Psoas muscle (tissue), 8 donors: ENCODE data around the gene LBR. TPM values are rescaled to one million over a fixed set of nuclear protein-coding genes. Genes with fewer than 3 reads are reported as not detected.

Experiments
- ATAC-seq, 4 donors: fragments of 200-7000 bp; cut with Tn5 transposase; one replicate each; pipeline ENCODE4 v1.9.1; 2020; ENCODE audit warnings: moderate library complexity in 3 of 4, mild to moderate bottlenecking in 2 of 4
- DNase-seq, 2 donors: peaks; one replicate each; pipeline ENCODE4 v3.0.0-alpha.2; 2020
- H3K27ac ChIP-seq: fragments of 200-600 bp; one replicate; pipeline ENCODE4 v1.8.0; 2022
- H3K27me3 ChIP-seq, 3 donors: fragments of 200-600 bp in 1 of 3; one replicate each; pipeline versions ENCODE4 v1.6.1 to v1.8.0; 2013 to 2022; ENCODE audit warnings: low read length in 2 of 3, mild to moderate bottlenecking in 2 of 3, moderate library complexity in 1 of 3; ENCODE audit not compliant: insufficient read depth in 3 of 3
- H3K36me3 ChIP-seq, 2 donors: fragments of 200-600 bp in 1 of 2; one replicate each; pipeline versions ENCODE4 v1.6.1 to v1.8.0; 2013 to 2022; ENCODE audit warnings: low read depth in 1 of 2, mild to moderate bottlenecking in 1 of 2, moderate library complexity in 1 of 2; ENCODE audit not compliant: insufficient read depth in 1 of 2
- H3K4me1 ChIP-seq: fragments of 200-600 bp; one replicate; pipeline ENCODE4 v1.8.0; 2022
- H3K4me3 ChIP-seq: fragments of 200-600 bp; one replicate; pipeline ENCODE4 v1.8.0; 2022; ENCODE audit warnings: mild to moderate bottlenecking
- H3K9me3 ChIP-seq: fragments of 200-600 bp; one replicate; pipeline ENCODE4 v1.8.0; 2022
- CTCF ChIP-seq: fragments of 200-600 bp; IDR thresholded peaks from one replicate; pipeline ENCODE4 v1.8.0; 2022; ENCODE audit warnings: antibody characterized with exemption
- WGBS, 3 donors: extraction: QIAGEN DNeasy Blood & Tissue Kit; methylation state at CpG; one replicate each; pipeline versions ENCODE4 v1.1.6 to v1.1.7; 2013; 5-methylcytosine and 5-hydroxymethylcytosine counted together
- intact Hi-C, 2 donors: fragments of 100-400 bp; cut with DNase I; formaldehyde crosslinking; loops; one replicate each; pipeline versions ENCODE4 v1.11.0 to v1.14.2; 2022
- polyA plus RNA-seq, 3 donors: library from polyadenylated mRNA; stranded (reverse); fragments of 200-250 nt; gene quantifications; one replicate each; pipeline ENCODE4 v1.2.3, GENCODE V29; 2013
- total RNA-seq, 4 donors: library from RNA; stranded (reverse); fragmentation: NEBNext Ultra II Directional in 2 of 4; extraction: Animal tissue kit (Norgen Biotek cat#: 25700) in 2 of 4; gene quantifications; one replicate each; pipeline versions ENCODE4 v1.2.1 to v1.2.4, GENCODE V29; 2021 to 2023
- donor health status: healthy with polysubstance abuse.
- donor health status: DM: no; HTN: no; CAD: no; lungs with moderate emphysema.
- donor health status: Bipolar disorder and iron deficiency.
- donor health status: healthy.
- donor health status: DM: yes; HTN: yes; CAD: no.
- donor health status: DM: no; HTN: no; CAD: no.
- donor health status: DM: no; HTN: no; CAD: no.
- donor health status: DM: yes; HTN: yes; CAD: no.

LBR gene
- total and polyA plus RNA-seq, 7 donors: 6.8 to 22.8 (median 14.6) TPM

GRCh38 chr1:225360119-225360518 is 67.7 kb downstream of the LBR start:
- ATAC-seq: no peak
- WGBS, 3 donors: 76 to 84% (median 82%) methylated on average over 4 of the region's 4 CpGs
- intact Hi-C loops: no loop called here

GRCh38 chr1:225355863-225356262 is 72.0 kb downstream of the LBR start:
- no peak for DNase-seq
- no peak for TF ChIP-seq CTCF
- intact Hi-C loops: no loop called here
- WGBS, 3 donors: 78 to 90% (median 79%) methylated on average over 1 of the region's 1 CpG
- H3K4me3 ChIP-seq: no peak overlapping the region
- H3K9me3 ChIP-seq: no peaks in the 10 kb centered on the region
- H3K27ac ChIP-seq: no peak overlapping the region
- no peaks in the 10 kb centered on the region for H3K4me1 ChIP-seq
- peaks cover 0 to 4% (median 0%) of the 10 kb centered on the region in 3 donors for H3K27me3 ChIP-seq
- H3K36me3 ChIP-seq: no peaks in the 10 kb centered on the region
- ATAC-seq: no peak

More at GRCh38 chr1:225360119-225360518, 67.7 kb downstream of the LBR start:
- Histone ChIP-seq H3K4me3 (no peak overlapping the region), H3K27me3 (peaks cover 0 to 4% (median 0%) of the 10 kb centered on the region in 3 donors), H3K36me3 (no peaks in the 10 kb centered on the region), H3K4me1 (no peaks in the 10 kb centered on the region), H3K27ac (no peak overlapping the region), H3K9me3 (no peaks in the 10 kb centered on the region)
- DNase-seq: no peak
- TF ChIP-seq CTCF: no peak

- peaks cover 0 to 4% (median 0%) of the 10 kb centered on the region in 3 donors for H3K27me3 ChIP-seq
- intact Hi-C loops: no loop called here
- no peaks in the 10 kb centered on the region for H3K4me1 ChIP-seq
- 76 to 81% (median 77%) methylated on average over 3 of the region's 3 CpGs for WGBS, 3 donors
- ATAC-seq (no peak), DNase-seq (no peak)
- TF ChIP-seq CTCF: no peak
- no peak overlapping the region for H3K27ac ChIP-seq
- H3K4me3 ChIP-seq: no peak overlapping the region
- no peaks in the 10 kb centered on the region for H3K36me3 ChIP-seq
- H3K9me3 ChIP-seq: no peaks in the 10 kb centered on the region
Measured at GRCh38 chr1:225354906-225355305, 72.9 kb downstream of the LBR start.

Other genes with a start within 250 kb of the LBR start
- 100 to 1,000 TPM; 119 to 262 (median 177) TPM for gene ENAH, start 225.1 kb upstream of the LBR start, total RNA-seq
- 10 to 100 TPM; 17.1 to 76.4 (median 38.8) TPM for gene ENAH, start 225.1 kb upstream of the LBR start, polyA plus RNA-seq